Activated gamma-delta T cell (primary cell): ENCODE data around the gene MMP20.

ENCODE experiments used
- DNase-seq: peaks from one replicate; lab custom pipeline; 2025; lab: John Stamatoyannopoulos, UW

The MMP20 gene

GRCh38 chr11:102623128-102623527, 2.0 kb downstream of the MMP20 start:
- no peak for DNase-seq

GRCh38 chr11:102622258-102622657, 2.9 kb downstream of the MMP20 start:
- DNase-seq = no peak

GRCh38 chr11:102620818-102621561, 4.1 kb downstream of the MMP20 start:
- DNase-seq = no peak

GRCh38 chr11:102620179-102620578, 5.0 kb downstream of the MMP20 start:
- DNase-seq = no peak

- DNase-seq = no peak
Measured at GRCh38 chr11:102617466-102618008, 7.6 kb downstream of the MMP20 start.

GRCh38 chr11:102615894-102616432, 9.2 kb downstream of the MMP20 start:
- DNase-seq = no peak

- DNase-seq = no peak
Measured at GRCh38 chr11:102615077-102615893, 9.8 kb downstream of the MMP20 start.

- DNase-seq = no peak
Measured at GRCh38 chr11:102614485-102614884, 10.6 kb downstream of the MMP20 start.

- DNase-seq = no peak
Measured at GRCh38 chr11:102614031-102614430, 11.1 kb downstream of the MMP20 start.

GRCh38 chr11:102613450-102613849, 11.7 kb downstream of the MMP20 start:
- DNase-seq = no peak

GRCh38 chr11:102611291-102611690, 13.8 kb downstream of the MMP20 start:
- no peak for DNase-seq

GRCh38 chr11:102610200-102610599, 14.9 kb downstream of the MMP20 start:
- no peak for DNase-seq

- no peak for DNase-seq
Measured at GRCh38 chr11:102608699-102609098, 16.4 kb downstream of the MMP20 start.

GRCh38 chr11:102604875-102605274, 20.3 kb downstream of the MMP20 start:
- no peak for DNase-seq

- no peak for DNase-seq
Measured at GRCh38 chr11:102604011-102604410, 21.1 kb downstream of the MMP20 start.

GRCh38 chr11:102603576-102603975, 21.6 kb downstream of the MMP20 start:
- DNase-seq = no peak

GRCh38 chr11:102603091-102603490, 22.0 kb downstream of the MMP20 start:
- no peak for DNase-seq

- DNase-seq = no peak
Measured at GRCh38 chr11:102600666-102601065, 24.5 kb downstream of the MMP20 start.

- no peak for DNase-seq
Measured at GRCh38 chr11:102599642-102600261, 25.4 kb downstream of the MMP20 start.

- DNase-seq = no peak
Measured at GRCh38 chr11:102598272-102598671, 26.9 kb downstream of the MMP20 start.

GRCh38 chr11:102596578-102596977, 28.6 kb downstream of the MMP20 start:
- DNase-seq = no peak
